Suprapubic skin (tissue), 4 donors: ENCODE data around the gene CBFA2T2. TPM values are rescaled to one million over a fixed set of nuclear protein-coding genes. Genes with fewer than 3 reads are reported as not detected.

Source experiments
- DNase-seq, 2 donors: peaks; one replicate each; pipeline ENCODE4 v3.0.0-alpha.2; 2019; ENCODE audit warnings: low spot score in 2 of 2
- H3K27ac ChIP-seq: fragments of 200-600 bp; sonication (generic); one replicate; pipeline ENCODE4 v1.5.1; 2019
- H3K27me3 ChIP-seq: fragments of 200-600 bp; sonication (generic); one replicate; pipeline ENCODE4 v1.5.1; 2019
- H3K36me3 ChIP-seq: fragments of 200-600 bp; sonication (generic); one replicate; pipeline ENCODE4 v1.5.1; 2019
- H3K4me1 ChIP-seq: fragments of 200-600 bp; sonication (generic); one replicate; pipeline ENCODE4 v1.5.1; 2019
- H3K4me3 ChIP-seq: fragments of 200-600 bp; sonication (generic); one replicate; pipeline ENCODE4 v1.5.1; 2019; ENCODE audit warnings: mild to moderate bottlenecking
- H3K9me3 ChIP-seq: fragments of 200-600 bp; sonication (generic); one replicate; pipeline ENCODE4 v1.5.1; 2019
- EP300 ChIP-seq: sonication (generic); formaldehyde crosslinking; IDR thresholded peaks from one replicate; pipeline ENCODE4 v1.6.1; 2017; ENCODE audit warnings: antibody characterized with exemption
- POLR2A ChIP-seq, 2 donors: fragments of 450-650 bp; IDR thresholded peaks; one replicate each; pipeline ENCODE4 v1.6.1; 2017; ENCODE audit warnings: antibody characterized with exemption in 2 of 2, mild to moderate bottlenecking in 2 of 2, moderate library complexity in 2 of 2
- POLR2AphosphoS5 ChIP-seq, 3 donors: sonication (generic); formaldehyde crosslinking; IDR thresholded peaks; one replicate each; pipeline ENCODE4 v1.6.1; 2017; ENCODE audit warnings: antibody characterized with exemption in 3 of 3
- WGBS: methylation state at CpG from one replicate; pipeline ENCODE4 v1.1.5; 2018; 5-methylcytosine and 5-hydroxymethylcytosine counted together
- total RNA-seq, 4 donors: library from RNA; depleted of rRNA; stranded (reverse); fragments of >200 nt; gene quantifications; one replicate each; pipeline ENCODE4 v1.1.0, GENCODE V29; 2016
- TF ChIP-seq, protein P1 (sequence below), 2 donors: fragments of 200-600 bp in 1 of 2; fragments of 450-650 bp in 1 of 2; sonication (generic) in 1 of 2; IDR thresholded peaks; one replicate each; pipeline ENCODE4 v1.5.1; 2016 to 2019; ENCODE audit warnings: antibody characterized with exemption in 2 of 2, mild to moderate bottlenecking in 1 of 2, moderate library complexity in 1 of 2

CBFA2T2 gene
- total RNA-seq, 4 donors from 2014 or later = 20.9 to 36.7 (median 26.1) TPM

GRCh38 chr20:33612001-33612400, 122.1 kb downstream of the CBFA2T2 start:
- Histone ChIP-seq H3K9me3 (no peaks in the 10 kb centered on the region), H3K36me3 (peaks cover 76% of the 10 kb centered on the region), H3K4me1 (no peaks in the 10 kb centered on the region), H3K4me3 (no peak overlapping the region), H3K27me3 (no peaks in the 10 kb centered on the region), H3K27ac (no peak overlapping the region)
- TF ChIP-seq EP300 (no peak), POLR2AphosphoS5 (IDR thresholded peaks at IDR 0.05) (no peak), POLR2A (IDR thresholded peaks at IDR 0.05) (no peak)
- TF ChIP-seq, protein P1, sequence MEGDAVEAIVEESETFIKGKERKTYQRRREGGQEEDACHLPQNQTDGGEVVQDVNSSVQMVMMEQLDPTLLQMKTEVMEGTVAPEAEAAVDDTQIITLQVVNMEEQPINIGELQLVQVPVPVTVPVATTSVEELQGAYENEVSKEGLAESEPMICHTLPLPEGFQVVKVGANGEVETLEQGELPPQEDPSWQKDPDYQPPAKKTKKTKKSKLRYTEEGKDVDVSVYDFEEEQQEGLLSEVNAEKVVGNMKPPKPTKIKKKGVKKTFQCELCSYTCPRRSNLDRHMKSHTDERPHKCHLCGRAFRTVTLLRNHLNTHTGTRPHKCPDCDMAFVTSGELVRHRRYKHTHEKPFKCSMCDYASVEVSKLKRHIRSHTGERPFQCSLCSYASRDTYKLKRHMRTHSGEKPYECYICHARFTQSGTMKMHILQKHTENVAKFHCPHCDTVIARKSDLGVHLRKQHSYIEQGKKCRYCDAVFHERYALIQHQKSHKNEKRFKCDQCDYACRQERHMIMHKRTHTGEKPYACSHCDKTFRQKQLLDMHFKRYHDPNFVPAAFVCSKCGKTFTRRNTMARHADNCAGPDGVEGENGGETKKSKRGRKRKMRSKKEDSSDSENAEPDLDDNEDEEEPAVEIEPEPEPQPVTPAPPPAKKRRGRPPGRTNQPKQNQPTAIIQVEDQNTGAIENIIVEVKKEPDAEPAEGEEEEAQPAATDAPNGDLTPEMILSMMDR (IDR thresholded peaks at IDR 0.05) = no peak
- no peak for DNase-seq
- 59% methylated on average over 4 of the region's 4 CpGs for WGBS

DNA sequence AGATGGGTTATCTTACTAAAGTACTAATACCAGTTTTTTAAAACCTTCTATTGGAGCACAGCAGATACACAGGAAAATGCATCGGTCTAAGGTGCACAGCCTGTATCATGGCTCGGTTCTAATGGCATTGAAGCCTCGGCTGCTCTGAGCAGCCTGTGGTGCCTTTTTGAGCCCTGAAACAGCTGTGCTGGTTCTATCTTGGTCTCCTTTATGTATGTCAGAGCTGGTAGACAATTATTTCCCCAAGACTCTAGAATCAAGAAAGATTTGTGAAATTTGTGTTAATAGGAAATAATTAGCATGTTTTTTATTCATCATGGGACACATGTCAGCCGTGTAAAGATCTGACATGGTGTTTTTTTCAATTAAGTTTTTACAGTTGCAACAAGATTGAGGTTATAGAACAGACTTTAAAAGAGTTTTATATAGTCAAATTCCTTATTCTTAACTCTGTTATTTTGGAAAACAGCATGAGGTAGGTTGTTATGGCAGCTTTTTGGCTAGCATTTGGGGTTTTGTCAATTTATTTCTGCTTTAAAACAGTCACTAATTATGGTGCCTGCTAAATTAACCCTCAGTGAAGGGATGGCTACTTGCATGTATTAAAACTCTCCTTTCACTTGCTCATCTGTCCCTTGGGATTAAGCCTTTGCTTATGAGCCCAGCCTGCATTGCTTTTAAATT, 132.0 kb downstream of the CBFA2T2 start:
- WGBS = 85% methylated on average over 4 of the region's 4 CpGs
- Histone ChIP-seq H3K9me3 (no peaks in the 10 kb centered on the region), H3K4me3 (no peak overlapping the region), H3K27ac (no peak overlapping the region), H3K27me3 (no peaks in the 10 kb centered on the region), H3K4me1 (no peaks in the 10 kb centered on the region), H3K36me3 (peaks cover 44% of the 10 kb centered on the region)
- DNase-seq = no peak
- no peak for TF ChIP-seq EP300
- no peak for TF ChIP-seq POLR2AphosphoS5 (IDR thresholded peaks at IDR 0.05)
- no peak for TF ChIP-seq POLR2A (IDR thresholded peaks at IDR 0.05)
- TF ChIP-seq, protein P1 (IDR thresholded peaks at IDR 0.05) = no peak

DNA sequence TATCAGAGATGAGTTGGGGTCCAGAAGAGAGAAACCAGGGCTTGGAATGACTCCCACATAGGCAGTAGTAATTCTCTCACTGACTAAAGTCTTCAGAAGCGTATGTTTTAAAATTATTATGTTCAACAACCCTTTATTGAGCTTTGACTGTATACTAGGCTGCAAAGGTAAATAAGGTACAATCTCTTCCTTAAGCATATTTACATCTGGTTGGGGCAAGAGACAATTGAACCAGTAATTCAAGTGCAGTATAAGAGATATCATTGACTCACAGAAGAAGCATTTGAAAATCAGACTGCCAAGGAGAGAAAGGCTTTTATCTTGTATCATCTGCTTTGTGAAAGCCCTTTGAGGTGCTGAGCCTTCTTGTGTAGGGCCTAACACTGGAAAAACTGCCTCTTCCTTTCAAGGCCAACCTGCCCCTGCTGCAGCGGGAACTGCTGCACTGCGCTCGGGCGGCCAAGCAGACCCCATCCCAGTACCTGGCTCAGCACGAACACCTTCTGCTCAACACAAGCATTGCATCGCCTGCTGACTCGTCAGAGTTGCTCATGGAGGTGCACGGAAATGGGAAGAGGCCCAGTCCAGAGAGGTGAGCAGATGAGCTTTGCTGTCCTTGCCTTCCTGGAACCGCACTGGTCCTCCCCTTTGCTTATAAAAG, 132.9 kb downstream of the CBFA2T2 start:
- Histone ChIP-seq H3K27me3 (no peaks in the 10 kb centered on the region), H3K9me3 (no peaks in the 10 kb centered on the region), H3K4me3 (no peak overlapping the region), H3K4me1 (no peaks in the 10 kb centered on the region), H3K36me3 (peaks cover 52% of the 10 kb centered on the region), H3K27ac (no peak overlapping the region)
- DNase-seq = no peak
- TF ChIP-seq, protein P1 (IDR thresholded peaks at IDR 0.05) = no peak
- TF ChIP-seq EP300 (no peak), POLR2AphosphoS5 (IDR thresholded peaks at IDR 0.05) (no peak), POLR2A (IDR thresholded peaks at IDR 0.05) (no peak)
- 100% methylated on average over 3 of the region's 10 CpGs for WGBS

- Histone ChIP-seq H3K27me3 (no peaks in the 10 kb centered on the region), H3K4me1 (no peaks in the 10 kb centered on the region), H3K4me3 (no peak overlapping the region), H3K27ac (no peak overlapping the region), H3K36me3 (peaks cover 64% of the 10 kb centered on the region), H3K9me3 (no peaks in the 10 kb centered on the region)
- DNase-seq = no peak
- no peak for TF ChIP-seq POLR2A (IDR thresholded peaks at IDR 0.05)
- TF ChIP-seq POLR2AphosphoS5 (IDR thresholded peaks at IDR 0.05) = no peak
- WGBS = 87% methylated on average over 3 of the region's 3 CpGs
Measured at GRCh38 chr20:33624399-33624798, 134.5 kb downstream of the CBFA2T2 start.

- DNase-seq = no peak
- Histone ChIP-seq H3K36me3 (peaks cover 75% of the 10 kb centered on the region), H3K27me3 (no peaks in the 10 kb centered on the region), H3K4me1 (no peaks in the 10 kb centered on the region), H3K4me3 (no peak overlapping the region), H3K27ac (no peak overlapping the region), H3K9me3 (no peaks in the 10 kb centered on the region)
- no peak for TF ChIP-seq POLR2A (IDR thresholded peaks at IDR 0.05)
- TF ChIP-seq, protein P1 (IDR thresholded peaks at IDR 0.05) = no peak
- no peak for TF ChIP-seq EP300
- TF ChIP-seq POLR2AphosphoS5 (IDR thresholded peaks at IDR 0.05) = no peak
- 95% methylated on average over 4 of the region's 4 CpGs for WGBS
Measured at GRCh38 chr20:33626190-33626589, 136.3 kb downstream of the CBFA2T2 start.
